ENCODE data around the gene ZNF160. TPM values are rescaled to one million over a fixed set of nuclear protein-coding genes. Genes with fewer than 3 reads are reported as not detected.

The ZNF160 gene
- polyA plus RNA-seq, 1 experiment: 23.7 TPM

- CTCF ChIA-PET: no interaction called here
- no peak for TF ChIP-seq CTCF (IDR thresholded peaks at IDR 0.05; ENCODE audit: low read depth, low read length)
- no peak for DNase-seq (ENCODE audit: low read depth, low spot score)
- Histone ChIP-seq H3K9me3 (ENCODE audit: control insufficient read depth, insufficient read depth, low read length) (peaks cover 23% of the 10 kb centered on the region), H3K4me3 (ENCODE audit: low read depth, low read length) (no peak overlapping the region), H3K27ac (ENCODE audit: low read depth, low read length) (no peak overlapping the region), H3K27me3 (ENCODE audit: control insufficient read depth, insufficient read depth, low read length) (no peaks in the 10 kb centered on the region)
- POLR2A ChIA-PET: no interaction called here
These were observed 20.2 kb upstream of the ZNF160 start for GRCh38 chr19:53123400-53123799.

- ChIA-PET CTCF (interaction anchor here (1.5 kb wide), 1 partner anchor 36 kb away, joined by 3 read pairs; no protein-coding TSS in a partner anchor), POLR2A (no interaction called here)
- TF ChIP-seq CTCF (IDR thresholded peaks at IDR 0.05; ENCODE audit: low read depth, low read length): no peak
- DNase-seq (ENCODE audit: low read depth, low spot score): no peak
- Histone ChIP-seq H3K27ac (ENCODE audit: low read depth, low read length) (no peak overlapping the region), H3K4me3 (ENCODE audit: low read depth, low read length) (no peak overlapping the region), H3K9me3 (ENCODE audit: control insufficient read depth, insufficient read depth, low read length) (peaks cover 15% of the 10 kb centered on the region), H3K27me3 (ENCODE audit: control insufficient read depth, insufficient read depth, low read length) (no peaks in the 10 kb centered on the region)
These were observed 9.1 kb upstream of the ZNF160 start for GRCh38 chr19:53112286-53112685.

GRCh38 chr19:53109527-53109926, 6.3 kb upstream of the ZNF160 start:
- H3K9me3 ChIP-seq (ENCODE audit: control insufficient read depth, insufficient read depth, low read length): peaks cover 5% of the 10 kb centered on the region; the same call in 1 of the 2 replicates
- H3K27ac ChIP-seq (ENCODE audit: low read depth, low read length): no peak overlapping the region
- no peak for TF ChIP-seq CTCF (IDR thresholded peaks at IDR 0.05; ENCODE audit: low read depth, low read length)
- no peaks in the 10 kb centered on the region for H3K27me3 ChIP-seq (ENCODE audit: control insufficient read depth, insufficient read depth, low read length)
- DNase-seq (ENCODE audit: low read depth, low spot score): no peak
- ChIA-PET CTCF (no interaction called here), POLR2A (no interaction called here)
- no peak overlapping the region for H3K4me3 ChIP-seq (ENCODE audit: low read depth, low read length)

GRCh38 chr19:53102756-53103233, 427 bp downstream of the ZNF160 start:
- ChIA-PET CTCF (no interaction called here), POLR2A (no interaction called here)
- H3K27me3 ChIP-seq (ENCODE audit: control insufficient read depth, insufficient read depth, low read length): no peaks in the 10 kb centered on the region
- H3K27ac ChIP-seq (ENCODE audit: low read depth, low read length): peak overlapping the region; percentile 96
- no peak for DNase-seq (ENCODE audit: low read depth, low spot score)
- peak overlapping the region; percentile 95 for H3K4me3 ChIP-seq (ENCODE audit: low read depth, low read length)
- peaks cover 7% of the 10 kb centered on the region for H3K9me3 ChIP-seq (ENCODE audit: control insufficient read depth, insufficient read depth, low read length)
- no peak for TF ChIP-seq CTCF (IDR thresholded peaks at IDR 0.05; ENCODE audit: low read depth, low read length)

GRCh38 chr19:53102206-53102755, 941 bp downstream of the ZNF160 start:
- CTCF ChIA-PET: interaction anchor here (1.2 kb wide), 1 partner anchor 108 kb away, joined by 4 read pairs; no protein-coding TSS in a partner anchor
- peaks cover 7% of the 10 kb centered on the region for H3K9me3 ChIP-seq (ENCODE audit: control insufficient read depth, insufficient read depth, low read length)

More at GRCh38 chr19:53102206-53102755, 941 bp downstream of the ZNF160 start:
- POLR2A ChIA-PET: no interaction called here
- peak overlapping the region; percentile 1 for H3K27ac ChIP-seq (ENCODE audit: low read depth, low read length)
- no peak for TF ChIP-seq CTCF (IDR thresholded peaks at IDR 0.05; ENCODE audit: low read depth, low read length)
- no peaks in the 10 kb centered on the region for H3K27me3 ChIP-seq (ENCODE audit: control insufficient read depth, insufficient read depth, low read length)
- peak overlapping the region; percentile 95 for H3K4me3 ChIP-seq (ENCODE audit: low read depth, low read length)
- DNase-seq (ENCODE audit: low read depth, low spot score): no peak
